ENCODE data around the gene FAM181A.

The FAM181A gene

GRCh38 chr14:93962701-93963601, 35.8 kb downstream of the FAM181A start:
- peak; percentile 60 to 81 (median 78) for DNase-seq

- no peak for DNase-seq
Measured at GRCh38 chr14:93963692-93964091, 36.5 kb downstream of the FAM181A start.

GRCh38 chr14:93964281-93964680, 37.1 kb downstream of the FAM181A start:
- no peak for DNase-seq

- DNase-seq: no peak
Measured at GRCh38 chr14:93964820-93965286, 37.7 kb downstream of the FAM181A start.

- DNase-seq: peak in 1 of 4 experiments; percentile 53
Measured at GRCh38 chr14:93965287-93965821, 38.2 kb downstream of the FAM181A start.

GRCh38 chr14:93965946-93966474, 38.9 kb downstream of the FAM181A start:
- no peak for DNase-seq

- DNase-seq: peak; percentile 51 to 82 (median 74)
Measured at GRCh38 chr14:93967637-93968250, 40.6 kb downstream of the FAM181A start.

GRCh38 chr14:93969082-93969828, 42.1 kb downstream of the FAM181A start:
- DNase-seq: peak in 1 of 4 experiments; percentile 12

GRCh38 chr14:93970585-93970964, 43.4 kb downstream of the FAM181A start:
- peak in 3 of 4 experiments; percentile 33 to 53 (median 43) for DNase-seq

GRCh38 chr14:93970965-93971634, 44.0 kb downstream of the FAM181A start:
- DNase-seq: peak; percentile 42 to 68 (median 56)

GRCh38 chr14:93971635-93972027, 44.5 kb downstream of the FAM181A start:
- DNase-seq: no peak

GRCh38 chr14:93972618-93973205, 45.6 kb downstream of the FAM181A start:
- DNase-seq: no peak

- no peak for DNase-seq
Measured at GRCh38 chr14:93973607-93974006, 46.5 kb downstream of the FAM181A start.

- DNase-seq: no peak
Measured at GRCh38 chr14:93974299-93974698, 47.2 kb downstream of the FAM181A start.

GRCh38 chr14:93974833-93975232, 47.7 kb downstream of the FAM181A start:
- DNase-seq: peak; percentile 86 to 92 (median 90)

GRCh38 chr14:93975791-93976476, 48.8 kb downstream of the FAM181A start:
- DNase-seq: no peak

GRCh38 chr14:93976477-93977057, 49.4 kb downstream of the FAM181A start, which contains the start of gene ASB2:
ASB2 (minus strand) TSS chr14:93976570; CDS start chr14:93964539, 12,031 bp downstream.
- DNase-seq: peak; percentile 58 to 71 (median 70)

GRCh38 chr14:93977171-93977570, 50.0 kb downstream of the FAM181A start:
- DNase-seq: no peak

- no peak for DNase-seq
Measured at GRCh38 chr14:93977790-93978581, 50.8 kb downstream of the FAM181A start.
